HG03060 (cell line): ENCODE data around the gene ADM2.

Experiments
- ATAC-seq: cut with Tn5 transposase; IDR thresholded peaks from one replicate; pipeline ENCODE4 v1.9.1; 2021; ENCODE audit warnings: low read depth, moderate number of reproducible peaks; ENCODE audit not compliant: unreplicated experiment

The ADM2 gene

DNA sequence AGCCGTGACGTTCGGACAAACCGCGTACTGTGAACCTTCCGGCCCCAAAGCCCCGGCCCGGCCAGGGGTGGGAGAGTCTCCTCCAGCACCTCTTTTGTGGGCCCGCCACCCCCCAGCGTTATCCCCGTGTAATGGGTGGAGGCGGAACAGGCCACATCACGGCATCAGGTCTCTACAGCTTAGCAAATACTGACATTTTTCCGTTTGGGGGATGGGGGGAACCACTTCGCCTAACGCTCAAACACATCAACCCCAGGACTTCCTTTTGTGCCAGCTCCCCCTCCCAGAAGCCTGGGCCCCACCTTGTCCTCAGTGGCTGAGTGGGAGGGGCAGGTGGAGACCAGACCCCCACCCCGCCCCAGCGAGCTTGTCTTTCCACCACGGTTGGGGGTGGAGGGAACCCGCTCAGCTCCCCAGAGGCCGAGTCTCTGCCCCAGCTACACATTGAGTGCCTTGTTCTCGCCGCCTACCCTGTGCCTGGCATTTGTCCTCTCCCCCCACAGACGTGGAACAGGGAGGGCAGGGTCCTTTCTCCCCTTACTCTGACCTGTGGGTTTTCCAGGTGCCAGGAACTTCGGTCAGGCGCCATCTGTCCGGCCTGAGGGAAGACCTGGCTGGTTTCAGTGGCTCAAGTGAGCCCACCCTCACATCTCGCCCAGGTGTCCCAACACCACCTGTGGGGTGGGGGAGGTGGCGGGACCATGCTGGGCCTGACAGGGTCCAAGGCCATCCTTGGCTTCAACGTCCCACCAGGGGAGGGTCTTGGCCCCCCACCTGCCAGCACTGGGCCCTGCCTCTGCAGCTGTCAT is 36.1 kb upstream of the ADM2 start:
- ATAC-seq, result no peak

- ATAC-seq, result no peak
These were observed 35.2 kb upstream of the ADM2 start for GRCh38 chr22:50445880-50446707.

- ATAC-seq, result no peak
These were observed 34.4 kb upstream of the ADM2 start for GRCh38 chr22:50446708-50447575.

- no peak for ATAC-seq
These were observed 33.5 kb upstream of the ADM2 start for GRCh38 chr22:50447576-50448551.

GRCh38 chr22:50452649-50453048 is 28.7 kb upstream of the ADM2 start:
- ATAC-seq, result no peak

DNA sequence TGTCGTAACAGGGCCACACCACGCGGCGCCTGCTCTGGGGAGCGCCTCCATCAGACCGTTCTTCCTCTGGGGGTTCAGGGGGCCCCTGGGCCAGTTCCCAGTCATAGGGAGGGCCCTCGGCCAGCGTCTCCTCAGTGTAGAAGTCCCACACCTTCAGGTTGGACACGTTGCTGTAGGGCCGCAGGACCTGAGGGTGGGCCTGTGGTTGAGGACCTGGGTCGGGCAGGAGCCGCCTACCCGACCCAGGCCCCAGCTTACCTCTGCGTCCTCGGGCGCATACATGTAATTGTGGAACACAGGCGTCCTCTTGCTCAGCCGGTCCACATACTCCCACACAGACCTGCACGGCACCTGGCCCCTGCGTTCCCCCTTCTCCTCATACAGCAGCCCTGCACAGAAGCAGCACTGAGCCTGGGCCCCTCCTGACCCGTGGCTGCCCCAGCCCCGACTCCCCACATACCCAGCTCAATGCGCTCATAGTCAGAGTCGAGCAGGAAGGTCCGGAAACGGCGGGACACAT is 26.7 kb upstream of the ADM2 start:
- no peak for ATAC-seq

GRCh38 chr22:50455201-50455600 is 26.1 kb upstream of the ADM2 start:
- no peak for ATAC-seq

- no peak for ATAC-seq
These were observed 25.3 kb upstream of the ADM2 start for GRCh38 chr22:50456026-50456425.

DNA sequence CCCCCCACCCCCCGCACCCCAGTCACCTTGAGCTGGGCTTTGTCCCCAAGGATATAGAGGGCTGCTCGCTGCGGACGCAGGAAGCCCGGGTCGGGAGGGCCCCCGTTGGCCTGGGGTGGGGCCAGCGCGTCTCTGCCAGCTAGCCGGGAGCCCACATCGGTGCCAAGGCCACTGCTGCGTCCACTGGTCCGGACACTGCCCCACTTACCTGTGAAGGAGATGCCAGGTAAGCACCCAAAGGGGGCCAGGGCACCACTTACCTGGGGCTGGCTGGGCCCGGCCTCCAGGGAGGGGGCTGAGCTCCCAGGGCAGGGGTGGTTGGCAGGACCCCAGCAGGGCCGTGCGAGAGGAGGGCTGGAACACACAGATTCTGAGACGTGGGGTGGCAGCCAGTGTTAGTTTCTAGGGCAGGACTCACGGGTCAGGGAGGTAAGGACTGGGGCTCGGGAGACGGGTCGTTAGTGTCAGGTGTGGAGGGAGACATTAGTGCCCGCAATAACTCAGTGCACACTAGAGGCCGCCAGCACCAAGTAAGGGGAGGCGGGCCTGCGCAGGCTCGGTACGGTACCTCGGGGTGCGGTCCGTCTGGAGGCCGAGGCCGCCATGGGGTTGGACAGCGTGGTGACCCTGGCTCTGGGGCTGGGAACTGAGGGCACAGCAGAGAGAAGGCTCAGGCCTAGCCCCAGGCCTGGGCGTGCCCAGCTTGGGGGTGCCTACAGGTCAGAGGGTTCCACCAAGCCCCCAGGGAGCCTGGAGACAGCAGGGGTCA is 24.7 kb upstream of the ADM2 start:
- no peak for ATAC-seq

GRCh38 chr22:50459016-50459415 is 22.3 kb upstream of the ADM2 start:
- no peak for ATAC-seq

- no peak for ATAC-seq
These were observed 21.7 kb upstream of the ADM2 start for GRCh38 chr22:50459496-50460140.

DNA sequence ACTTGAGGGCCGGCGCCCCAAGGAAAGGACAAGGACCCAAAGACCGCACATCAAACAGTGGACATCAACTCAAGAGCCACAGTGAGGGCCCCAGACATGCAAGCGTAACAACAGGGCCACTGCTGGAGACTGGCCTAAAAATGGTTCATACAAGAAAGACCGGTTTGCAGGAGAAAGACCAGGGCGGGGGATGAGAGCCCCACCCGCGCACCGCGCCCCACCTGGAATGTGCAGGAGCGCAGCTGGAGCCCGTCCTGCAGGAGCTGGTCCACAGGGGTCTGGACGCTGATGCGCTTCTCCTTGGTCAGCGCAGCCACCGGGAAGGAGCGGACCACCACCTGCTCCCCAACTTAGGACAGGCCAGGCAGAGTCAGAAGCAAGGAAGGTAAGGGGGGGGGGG is 20.4 kb upstream of the ADM2 start:
- no peak for ATAC-seq

DNA sequence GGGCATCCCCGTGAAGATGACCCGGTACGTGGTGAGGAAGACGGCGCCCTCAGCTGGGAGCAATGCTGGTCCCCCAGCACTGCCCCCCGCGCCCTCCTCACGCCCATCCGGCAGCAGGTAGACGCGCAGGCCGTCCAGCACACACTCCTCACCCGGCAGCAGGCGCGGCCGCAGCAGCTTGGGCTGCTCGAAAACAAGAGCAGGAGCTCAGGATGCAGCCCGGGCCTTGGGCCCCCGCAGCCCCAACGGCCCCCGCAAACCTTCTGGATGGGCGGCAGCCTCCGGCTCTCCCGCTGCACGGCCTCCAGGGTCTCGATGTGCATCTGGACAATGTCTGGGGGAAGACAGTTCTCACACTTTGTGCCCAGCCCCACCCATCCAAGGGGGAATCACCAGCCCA is 19.8 kb upstream of the ADM2 start:
- ATAC-seq, result no peak

GRCh38 chr22:50461979-50462540 is 19.3 kb upstream of the ADM2 start:
- no peak for ATAC-seq

DNA sequence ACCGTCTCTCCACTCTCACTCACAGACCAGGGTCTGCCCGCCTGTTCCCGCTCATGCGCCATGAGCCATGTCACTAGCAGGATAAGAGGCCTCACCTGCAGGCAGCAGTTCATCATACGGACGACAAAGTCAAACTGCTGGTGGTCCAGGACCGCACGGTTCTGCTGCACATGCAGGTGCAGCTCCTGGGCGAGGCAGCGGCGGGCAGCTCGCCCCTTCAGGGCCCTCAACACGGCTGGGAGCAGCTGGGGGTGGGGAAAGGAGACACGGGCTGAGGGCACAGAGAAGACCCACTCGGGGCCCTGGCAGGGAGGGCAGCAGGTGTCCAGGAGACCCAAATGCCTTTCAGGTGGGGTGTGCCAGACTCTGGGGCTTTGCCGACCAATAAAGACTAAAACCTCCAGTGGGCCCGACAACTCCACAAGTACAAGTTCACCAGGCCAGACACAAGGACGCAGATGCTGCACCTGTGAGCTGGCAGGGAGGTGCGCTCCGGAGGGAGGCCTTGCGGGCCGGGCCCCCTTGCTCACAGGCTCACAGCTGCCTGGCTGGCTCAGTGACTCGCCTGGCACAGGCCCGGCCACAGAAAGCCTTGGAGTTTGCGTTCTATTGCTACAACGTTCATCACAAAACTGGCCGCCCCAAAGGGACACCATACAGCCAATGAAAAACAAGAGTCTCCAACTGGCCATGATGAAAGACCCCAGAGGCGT is 18.0 kb upstream of the ADM2 start:
- ATAC-seq, result no peak

DNA sequence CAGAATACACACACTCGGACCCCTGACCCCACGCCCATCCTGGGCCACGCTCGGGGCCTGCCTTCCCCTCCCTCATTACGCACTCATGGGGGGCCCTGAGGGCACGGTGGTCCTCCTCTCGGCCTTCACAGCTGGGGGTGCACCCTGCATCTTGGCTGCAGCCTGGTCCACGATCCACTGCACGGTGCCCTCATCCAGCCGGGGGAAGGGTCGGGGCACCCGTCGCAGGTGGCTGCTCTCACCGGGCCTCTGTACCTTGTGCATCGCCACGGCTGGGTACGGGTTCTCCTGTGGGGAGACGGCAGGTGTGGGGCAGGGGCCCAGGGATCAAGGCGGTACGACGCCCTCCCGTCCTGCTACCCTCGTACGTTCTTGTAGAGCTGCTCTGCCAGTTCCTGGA is 16.9 kb upstream of the ADM2 start:
- ATAC-seq, result no peak
